Colonic mucosa (tissue), 4 donors: ENCODE measurements around the gene ALLC. TPM values are rescaled to one million over a fixed set of nuclear protein-coding genes. Genes with fewer than 3 reads are reported as not detected.

Experiments used
- DNase-seq: peaks from one replicate; pipeline ENCODE4 v3.0.0-alpha.2; 2020
- H3K27ac ChIP-seq: fragments of 200-600 bp; one replicate; pipeline ENCODE4 v1.8.0; 2021
- H3K27me3 ChIP-seq: fragments of 200-600 bp; one replicate; pipeline ENCODE4 v1.8.0; 2021
- H3K36me3 ChIP-seq: fragments of 200-600 bp; one replicate; pipeline ENCODE4 v1.8.0; 2021
- H3K4me1 ChIP-seq: fragments of 200-600 bp; one replicate; pipeline ENCODE4 v1.8.0; 2021; ENCODE audit warnings: mild to moderate bottlenecking
- H3K4me3 ChIP-seq: fragments of 200-600 bp; one replicate; pipeline ENCODE4 v1.8.0; 2021
- H3K9ac ChIP-seq, 2 donors: one replicate each; pipeline ENCODE4 v1.7.0; 2013; ENCODE audit warnings: control low read depth in 2 of 2, low read depth in 2 of 2, low read length in 2 of 2
- H3K9me3 ChIP-seq: fragments of 200-600 bp; one replicate; pipeline ENCODE4 v1.8.0; 2021
- intact Hi-C: fragments of 100-400 bp; cut with DNase I; formaldehyde crosslinking; loops from one replicate; pipeline ENCODE4 v1.14.1; 2022
- total RNA-seq, 2 donors: library from RNA; stranded (reverse); fragmentation: NEBNext Ultra II Directional in 1 of 2; extraction: Animal tissue kit (Norgen Biotek cat#: 25700) in 1 of 2; gene quantifications; one replicate each; pipeline ENCODE4 v1.2.1, GENCODE V29; 2021
- TF ChIP-seq, protein P1 (sequence below): fragments of 200-600 bp; IDR thresholded peaks from one replicate; pipeline ENCODE4 v1.8.0; 2022; ENCODE audit warnings: antibody characterized with exemption, mild to moderate bottlenecking
- donor health status: healthy.
- donor health status: DM: no; HTN: no; CAD: no.
- donor health status: DM: no; HTN: no; CAD: no.

Gene ALLC
- total RNA-seq, 2 donors from 2014 or later, result not detected

DNA sequence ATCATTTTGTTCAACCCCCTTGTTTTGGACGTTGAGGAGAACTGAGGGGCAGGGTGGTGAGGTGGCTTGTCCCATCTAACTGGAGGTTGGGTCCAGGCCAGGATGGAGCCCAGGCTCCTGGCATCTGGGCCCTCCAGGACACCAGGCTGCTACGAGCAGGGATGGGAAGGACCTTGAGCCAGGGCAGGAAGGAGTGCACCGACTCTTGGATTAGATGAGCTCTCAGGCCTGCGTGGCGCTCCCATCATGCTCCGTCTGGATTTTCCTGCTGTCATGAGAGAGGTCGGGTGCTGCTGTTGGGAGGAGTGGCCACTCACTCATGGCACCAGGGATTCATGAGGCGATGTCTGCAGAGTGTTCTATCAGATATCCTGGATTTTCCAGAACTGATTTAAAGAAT lies 18.3 kb upstream of the ALLC start:
- H3K27ac ChIP-seq, result no peak overlapping the region

DNA sequence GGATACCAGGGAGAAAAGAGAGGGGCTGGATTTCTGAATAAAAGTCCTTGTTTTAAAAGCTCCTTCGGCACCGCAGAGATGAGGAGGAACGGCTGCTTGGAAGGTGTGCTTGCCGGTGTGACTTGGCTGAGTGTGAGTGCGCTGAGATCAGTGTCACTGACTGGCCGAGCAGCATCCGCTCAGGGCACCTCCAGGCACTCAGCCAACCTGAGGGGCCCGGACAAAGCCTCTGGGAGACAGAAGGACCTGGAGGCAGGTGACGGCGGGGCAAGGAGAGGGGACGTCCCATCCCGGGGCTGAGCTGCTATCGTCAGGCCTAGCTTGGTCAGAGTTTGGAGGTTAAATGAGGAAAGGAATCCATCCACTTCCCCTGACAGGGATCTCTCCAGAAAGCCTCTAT lies 16.8 kb upstream of the ALLC start:
- H3K27ac ChIP-seq, result no peak overlapping the region
- intact Hi-C loops, result no loop called here
- DNase-seq, result no peak

More for the DNA sequence above, 18.3 kb upstream of the ALLC start:
- Histone ChIP-seq H3K36me3 (no peaks in the 10 kb centered on the region), H3K9ac (no peak overlapping the region), H3K4me3 (no peak overlapping the region), H3K9me3 (no peaks in the 10 kb centered on the region), H3K27me3 (no peaks in the 10 kb centered on the region), H3K4me1 (no peaks in the 10 kb centered on the region)
- intact Hi-C loops, result no loop called here
- TF ChIP-seq, protein P1, sequence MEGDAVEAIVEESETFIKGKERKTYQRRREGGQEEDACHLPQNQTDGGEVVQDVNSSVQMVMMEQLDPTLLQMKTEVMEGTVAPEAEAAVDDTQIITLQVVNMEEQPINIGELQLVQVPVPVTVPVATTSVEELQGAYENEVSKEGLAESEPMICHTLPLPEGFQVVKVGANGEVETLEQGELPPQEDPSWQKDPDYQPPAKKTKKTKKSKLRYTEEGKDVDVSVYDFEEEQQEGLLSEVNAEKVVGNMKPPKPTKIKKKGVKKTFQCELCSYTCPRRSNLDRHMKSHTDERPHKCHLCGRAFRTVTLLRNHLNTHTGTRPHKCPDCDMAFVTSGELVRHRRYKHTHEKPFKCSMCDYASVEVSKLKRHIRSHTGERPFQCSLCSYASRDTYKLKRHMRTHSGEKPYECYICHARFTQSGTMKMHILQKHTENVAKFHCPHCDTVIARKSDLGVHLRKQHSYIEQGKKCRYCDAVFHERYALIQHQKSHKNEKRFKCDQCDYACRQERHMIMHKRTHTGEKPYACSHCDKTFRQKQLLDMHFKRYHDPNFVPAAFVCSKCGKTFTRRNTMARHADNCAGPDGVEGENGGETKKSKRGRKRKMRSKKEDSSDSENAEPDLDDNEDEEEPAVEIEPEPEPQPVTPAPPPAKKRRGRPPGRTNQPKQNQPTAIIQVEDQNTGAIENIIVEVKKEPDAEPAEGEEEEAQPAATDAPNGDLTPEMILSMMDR, result no peak
- no peak for DNase-seq

DNA sequence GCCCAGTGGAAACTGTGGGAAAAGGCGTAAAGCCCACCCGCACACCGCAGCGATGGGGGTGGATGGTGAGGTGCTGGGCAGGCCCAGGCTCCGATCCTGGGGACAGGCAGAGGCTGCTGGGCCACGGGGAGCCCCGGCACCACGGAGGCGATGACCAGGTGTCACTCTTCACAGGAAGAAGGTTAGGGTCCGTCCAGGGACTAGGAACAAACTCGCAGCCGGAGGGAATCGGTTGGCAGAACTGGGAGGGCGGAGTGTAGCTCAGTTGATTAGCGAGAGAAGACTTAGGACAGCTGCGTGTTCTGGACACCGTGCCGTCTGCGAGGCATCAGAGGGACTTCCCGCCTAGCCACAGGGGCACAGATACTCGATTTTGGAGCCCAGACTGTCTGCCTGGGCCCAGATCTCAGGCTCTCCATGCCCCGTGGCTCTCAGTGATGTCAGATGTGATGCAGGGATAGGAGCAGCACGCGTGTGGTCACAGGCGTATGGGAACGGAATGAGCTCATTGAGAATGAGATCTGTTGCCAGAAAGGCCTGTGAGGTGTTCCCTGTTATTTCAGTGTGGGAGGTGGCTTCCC lies 16.1 kb upstream of the ALLC start:
- Histone ChIP-seq H3K27ac (no peak overlapping the region), H3K4me1 (no peaks in the 10 kb centered on the region), H3K9me3 (no peaks in the 10 kb centered on the region), H3K4me3 (no peak overlapping the region), H3K36me3 (no peaks in the 10 kb centered on the region), H3K9ac (no peak overlapping the region), H3K27me3 (no peaks in the 10 kb centered on the region)
- intact Hi-C loops, result no loop called here
- no peak for DNase-seq
- TF ChIP-seq, protein P1, result no peak

More for the DNA sequence above, 16.8 kb upstream of the ALLC start:
- Histone ChIP-seq H3K36me3 (no peaks in the 10 kb centered on the region), H3K4me3 (no peak overlapping the region), H3K9ac (no peak overlapping the region), H3K27me3 (no peaks in the 10 kb centered on the region), H3K9me3 (no peaks in the 10 kb centered on the region), H3K4me1 (no peaks in the 10 kb centered on the region)
- TF ChIP-seq, protein P1, result no peak

DNA sequence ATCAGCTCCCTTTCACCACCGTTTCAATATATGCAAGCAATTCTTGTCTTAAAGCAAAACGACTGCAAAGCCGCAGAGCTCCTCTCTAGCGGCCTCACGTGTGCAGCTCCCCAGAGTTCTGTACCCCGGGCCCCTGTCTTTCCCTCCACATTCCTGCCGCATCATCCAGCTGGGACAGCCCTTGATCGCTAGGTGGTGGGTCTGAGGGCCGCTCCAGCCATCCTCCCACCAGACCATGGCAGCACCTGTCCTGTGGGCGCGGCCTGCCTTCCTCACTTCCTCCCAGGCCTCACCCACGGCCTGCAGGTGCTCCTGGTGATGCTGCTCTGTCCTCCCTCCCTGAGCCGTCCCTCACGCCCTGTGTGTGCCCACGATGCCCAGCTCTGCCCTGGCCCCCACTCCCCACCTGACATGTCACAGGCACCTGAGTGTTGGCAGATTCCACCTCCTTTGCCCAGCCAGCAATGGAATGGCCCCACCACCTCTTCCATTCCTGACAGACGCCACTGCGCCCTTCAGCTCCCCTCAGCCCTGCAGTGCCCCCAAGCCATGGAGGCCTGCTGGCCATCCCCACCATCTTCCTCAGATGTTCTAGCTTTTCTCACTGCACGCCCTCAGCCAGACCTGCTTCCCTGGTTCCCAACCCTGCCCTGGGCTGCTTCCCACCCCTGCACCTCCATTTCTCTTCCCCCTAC lies 15.3 kb upstream of the ALLC start:
- intact Hi-C loops, result no loop called here
- no peaks in the 10 kb centered on the region for H3K27me3 ChIP-seq

DNA sequence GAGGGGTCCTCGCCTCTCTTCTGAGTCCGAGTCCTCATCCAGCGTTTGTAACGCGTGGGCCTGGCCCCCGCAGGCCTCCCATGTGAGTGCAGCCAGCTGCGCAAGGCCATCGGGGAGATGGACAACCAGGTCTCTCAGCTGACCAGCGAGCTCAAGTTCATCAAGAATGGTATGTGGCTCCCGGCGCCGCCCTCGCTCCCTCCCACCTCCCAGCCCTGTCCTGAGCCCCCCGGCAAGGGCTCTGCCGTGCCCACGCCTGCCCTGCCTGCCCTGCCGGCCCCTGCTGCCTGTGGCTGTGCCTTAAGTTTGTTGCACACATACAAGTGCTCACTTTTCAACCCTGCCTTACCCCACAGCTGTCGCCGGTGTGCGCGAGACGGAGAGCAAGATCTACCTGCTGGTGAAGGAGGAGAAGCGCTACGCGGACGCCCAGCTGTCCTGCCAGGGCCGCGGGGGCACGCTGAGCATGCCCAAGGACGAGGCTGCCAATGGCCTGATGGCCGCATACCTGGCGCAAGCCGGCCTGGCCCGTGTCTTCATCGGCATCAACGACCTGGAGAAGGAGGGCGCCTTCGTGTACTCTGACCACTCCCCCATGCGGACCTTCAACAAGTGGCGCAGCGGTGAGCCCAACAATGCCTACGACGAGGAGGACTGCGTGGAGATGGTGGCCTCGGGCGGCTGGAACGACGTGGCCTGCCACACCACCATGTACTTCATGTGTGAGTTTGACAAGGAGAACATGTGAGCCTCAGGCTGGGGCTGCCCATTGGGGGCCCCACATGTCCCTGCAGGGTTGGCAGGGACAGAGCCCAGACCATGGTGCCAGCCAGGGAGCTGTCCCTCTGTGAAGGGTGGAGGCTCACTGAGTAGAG lies 14.4 kb upstream of the ALLC start:
- DNase-seq, result no peak
- no peaks in the 10 kb centered on the region for H3K9me3 ChIP-seq
- H3K27me3 ChIP-seq, result no peaks in the 10 kb centered on the region
- no peak overlapping the region for H3K9ac ChIP-seq
- no peak overlapping the region for H3K4me3 ChIP-seq
- no peaks in the 10 kb centered on the region for H3K4me1 ChIP-seq
- TF ChIP-seq, protein P1, result no peak
- intact Hi-C loops, result no loop called here
- H3K27ac ChIP-seq, result no peak overlapping the region
- H3K36me3 ChIP-seq, result no peaks in the 10 kb centered on the region

More for the DNA sequence above, 15.3 kb upstream of the ALLC start:
- no peak overlapping the region for H3K4me3 ChIP-seq
- H3K36me3 ChIP-seq, result no peaks in the 10 kb centered on the region
- no peak for DNase-seq
- TF ChIP-seq, protein P1, result no peak
- no peaks in the 10 kb centered on the region for H3K4me1 ChIP-seq
- no peak overlapping the region for H3K9ac ChIP-seq
- no peak overlapping the region for H3K27ac ChIP-seq
- no peaks in the 10 kb centered on the region for H3K9me3 ChIP-seq
